Neural progenitor cell (in vitro differentiated cells): ENCODE results near the gene WNT2B.

Source experiments
- CTCF ChIP-seq: fragments of 200-600 bp; sonication (generic); IDR thresholded peaks from 2 replicates; pipeline ENCODE4 v1.5.1; 2017; ENCODE audit warnings: antibody characterized with exemption, mild to moderate bottlenecking
- EZH2 ChIP-seq: fragments of 200-600 bp; sonication (generic); IDR thresholded peaks from 2 replicates; pipeline ENCODE4 v1.6.1; 2017; ENCODE audit warnings: antibody characterized with exemption, mild to moderate bottlenecking, moderate library complexity

- no peak for TF ChIP-seq CTCF
- TF ChIP-seq EZH2 = no peak
These were observed 16.2 kb downstream of the WNT2B start for GRCh38 chr1:112524986-112525385.
